ENCODE data around the gene KCNG1.

DNA sequence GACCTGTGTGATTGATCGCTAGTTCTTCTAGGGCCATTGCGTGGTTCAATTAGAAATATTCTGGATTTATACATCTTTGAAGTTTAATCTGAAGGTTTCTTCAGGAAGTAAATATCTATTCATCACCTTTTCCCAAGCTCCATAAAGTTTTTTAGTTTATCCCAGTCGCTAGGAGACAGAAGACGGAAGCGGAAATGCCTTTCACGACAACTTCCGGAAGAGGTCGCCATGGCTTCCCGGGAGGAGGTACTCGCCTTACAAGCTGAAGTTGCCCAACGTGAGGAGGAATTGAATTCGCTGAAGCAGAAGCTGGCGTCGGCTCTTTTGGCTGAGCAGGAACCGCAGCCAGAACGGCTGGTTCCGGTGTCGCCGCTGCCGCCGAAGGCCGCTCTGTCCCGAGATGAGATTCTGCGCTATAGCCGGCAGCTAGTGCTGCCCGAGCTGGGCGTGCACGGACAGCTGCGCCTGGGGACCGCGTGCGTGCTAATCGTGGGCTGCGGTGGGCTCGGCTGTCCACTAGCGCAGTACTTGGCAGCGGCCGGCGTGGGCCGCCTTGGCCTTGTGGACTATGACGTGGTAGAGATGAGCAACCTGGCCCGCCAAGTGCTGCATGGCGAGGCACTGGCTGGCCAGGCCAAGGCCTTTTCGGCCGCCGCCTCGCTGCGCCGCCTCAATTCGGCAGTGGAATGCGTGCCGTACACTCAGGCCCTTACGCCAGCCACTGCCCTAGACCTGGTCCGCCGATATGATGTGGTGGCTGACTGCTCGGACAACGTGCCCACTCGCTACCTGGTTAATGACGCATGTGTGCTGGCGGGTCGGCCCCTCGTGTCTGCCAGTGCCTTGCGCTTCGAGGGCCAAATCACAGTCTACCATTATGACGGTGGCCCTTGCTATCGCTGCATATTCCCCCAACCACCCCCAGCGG lies 64.0 kb downstream of the KCNG1 start, which contains the start of gene MOCS3:
- TF ChIP-seq POLR2A (IDR thresholded peaks at IDR 0.05), result no peak
- no peak for TF ChIP-seq CTCF (IDR thresholded peaks at IDR 0.05)
- peak; percentile 40 for TF ChIP-seq EP300 (IDR thresholded peaks at IDR 0.05)
